GM23338 (cell line): ENCODE data around the gene CXorf65. TPM values are rescaled to one million over a fixed set of nuclear protein-coding genes. Genes with fewer than 3 reads are reported as not detected.

Source experiments
- ATAC-seq: fragments of 200-7000 bp; cut with Tn5 transposase; 3 replicates; pipeline ENCODE4 v1.9.1; 2020
- DNase-seq: peaks from one replicate; pipeline ENCODE4 v3.0.0-alpha.2; 2015; ENCODE audit warnings: low spot score
- H2AFZ ChIP-seq: fragments of 200-600 bp; sonication (generic); 2 replicates; pipeline ENCODE4 v1.8.0; 2016; ENCODE audit warnings: antibody characterized with exemption, mild to moderate bottlenecking, moderate library complexity
- H3F3A ChIP-seq: fragments of 200-600 bp; sonication (generic); replicated peaks from 2 replicates; pipeline ENCODE4 v1.8.0; 2017; ENCODE audit warnings: antibody characterized with exemption, mixed run types, low read depth
- H3K27ac ChIP-seq: fragments of 200-600 bp; sonication (generic); 2 replicates; pipeline ENCODE4 v1.6.1; 2016; ENCODE audit warnings: low read depth
- H3K27me3 ChIP-seq: fragments of 200-600 bp; sonication (generic); 2 replicates; pipeline ENCODE4 v1.8.0; 2016; ENCODE audit warnings: mild to moderate bottlenecking, mixed run types, moderate library complexity; ENCODE audit not compliant: insufficient read depth
- H3K36me3 ChIP-seq: fragments of 200-600 bp; sonication (generic); 2 replicates; pipeline ENCODE4 v1.8.0; 2016; ENCODE audit warnings: mild to moderate bottlenecking; ENCODE audit not compliant: insufficient read depth
- H3K4me1 ChIP-seq: fragments of 200-600 bp; sonication (generic); 2 replicates; pipeline ENCODE4 v1.8.0; 2016; ENCODE audit warnings: mild to moderate bottlenecking, moderate library complexity; ENCODE audit not compliant: insufficient read depth
- H3K4me2 ChIP-seq: fragments of 200-600 bp; sonication (generic); 2 replicates; pipeline ENCODE4 v1.7.1; 2017; ENCODE audit warnings: mixed run types
- H3K4me3 ChIP-seq: fragments of 200-600 bp; sonication (generic); 2 replicates; pipeline ENCODE4 v1.6.1; 2016; ENCODE audit warnings: mixed run types
- H3K79me2 ChIP-seq: fragments of 200-600 bp; sonication (generic); replicated peaks from 2 replicates; pipeline ENCODE4 v1.8.0; 2017; ENCODE audit warnings: mild to moderate bottlenecking; ENCODE audit not compliant: insufficient read depth
- H3K9me2 ChIP-seq: fragments of 200-600 bp; sonication (generic); 2 replicates; pipeline ENCODE4 v1.8.0; 2017; ENCODE audit not compliant: insufficient read depth
- H4K20me1 ChIP-seq: fragments of 200-600 bp; sonication (generic); replicated peaks from 2 replicates; pipeline ENCODE4 v1.8.0; 2017; ENCODE audit warnings: mild to moderate bottlenecking; ENCODE audit not compliant: insufficient read depth
- H3K27ac Mint-ChIP-seq: 2 replicates; pipeline ENCODE4 v1.8.0; 2020; ENCODE audit warnings: inconsistent platforms, mild to moderate bottlenecking, moderate library complexity, mixed read lengths
- H3K27me3 Mint-ChIP-seq: 3 replicates; pipeline ENCODE4 v1.8.0; 2022; ENCODE audit warnings: low read depth, mild to moderate bottlenecking, moderate library complexity, mixed read lengths, inconsistent platforms; ENCODE audit not compliant: insufficient read depth, poor library complexity
- H3K36me3 Mint-ChIP-seq: 3 replicates; pipeline ENCODE4 v1.8.0; 2021; ENCODE audit warnings: low read depth, mild to moderate bottlenecking, inconsistent platforms, moderate library complexity, mixed read lengths
- H3K4me1 Mint-ChIP-seq: 3 replicates; pipeline ENCODE4 v1.8.0; 2020; ENCODE audit warnings: mild to moderate bottlenecking, inconsistent platforms, mixed read lengths
- H3K4me3 Mint-ChIP-seq: 3 replicates; pipeline ENCODE4 v1.8.0; 2021; ENCODE audit warnings: moderate library complexity, mild to moderate bottlenecking, inconsistent platforms, mixed read lengths
- H3K9me3 Mint-ChIP-seq: 3 replicates; pipeline ENCODE4 v1.8.0; 2020; ENCODE audit warnings: moderate library complexity, mild to moderate bottlenecking, inconsistent platforms, mixed read lengths
- CREB1 ChIP-seq: fragments of 250-450 bp; sonication (Bioruptor Pico); IDR thresholded peaks from 2 replicates; pipeline ENCODE4 v1.5.0; 2020; ENCODE audit warnings: low read depth, mild to moderate bottlenecking, moderate library complexity
- CTCF ChIP-seq, 2 experiments: fragments of 200-600 bp in 1 of 2; sonication (generic) in 1 of 2; conservative IDR thresholded peaks; 2 replicates each; pipeline versions ENCODE4 v1.5.1 to v1.6.1; 2016 to 2017; ENCODE audit warnings: antibody characterized with exemption in 2 of 2, low read depth in 2 of 2, mild to moderate bottlenecking in 2 of 2, moderate library complexity in 1 of 2
- ETS1 ChIP-seq: IDR thresholded peaks from 2 replicates; pipeline ENCODE4 v1.6.1; 2016; ENCODE audit warnings: antibody characterized with exemption
- EZH2 ChIP-seq: fragments of 200-600 bp; sonication (generic); IDR thresholded peaks from one replicate; pipeline ENCODE4 v1.8.0; 2017; ENCODE audit warnings: antibody characterized with exemption, mild to moderate bottlenecking, low read depth; ENCODE audit not compliant: unreplicated experiment
- EZH2phosphoT487 ChIP-seq: fragments of 200-600 bp; sonication (generic); IDR thresholded peaks from one replicate; pipeline ENCODE4 v1.8.1; 2018; ENCODE audit warnings: antibody characterized with exemption; ENCODE audit not compliant: unreplicated experiment
- JUNB ChIP-seq: IDR thresholded peaks from one replicate; pipeline ENCODE4 v1.6.1; 2016; ENCODE audit warnings: antibody characterized with exemption; ENCODE audit not compliant: unreplicated experiment
- NANOG ChIP-seq: IDR thresholded peaks from 2 replicates; pipeline ENCODE4 v1.6.1; 2016; ENCODE audit warnings: antibody characterized with exemption, borderline replicate concordance
- POLR2AphosphoS5 ChIP-seq: IDR thresholded peaks from 2 replicates; pipeline ENCODE4 v1.6.1; 2016; ENCODE audit warnings: antibody characterized with exemption, low read depth
- REST ChIP-seq: IDR thresholded peaks from one replicate; pipeline ENCODE4 v1.6.1; 2018; ENCODE audit warnings: antibody characterized with exemption; ENCODE audit not compliant: unreplicated experiment
- STAT1 ChIP-seq: IDR thresholded peaks from one replicate; pipeline ENCODE4 v1.6.1; 2016; ENCODE audit warnings: antibody characterized with exemption; ENCODE audit not compliant: unreplicated experiment
- ZNF114 ChIP-seq: fragments of 250-450 bp; sonication (Bioruptor Pico); IDR thresholded peaks from 2 replicates; pipeline ENCODE4 v1.5.0; 2020; ENCODE audit warnings: mild to moderate bottlenecking, moderate library complexity
- ZNF331 ChIP-seq: fragments of 250-450 bp; sonication (Bioruptor Pico); IDR thresholded peaks from 2 replicates; pipeline ENCODE4 v1.5.0; 2020; ENCODE audit warnings: low read depth, mild to moderate bottlenecking, moderate library complexity
- ZNF462 ChIP-seq: fragments of 250-450 bp; sonication (Bioruptor Pico); IDR thresholded peaks from 2 replicates; pipeline ENCODE4 v1.5.0; 2020; ENCODE audit warnings: mild to moderate bottlenecking, moderate library complexity
- polyA plus RNA-seq: library from polyadenylated mRNA; unstranded; fragments of >200 nt; fragmentation: Nextera tagmentation; extraction: Ambion mirVana; gene quantifications from 2 replicates; pipeline ENCODE4 v1.2.1, GENCODE V29; 2016
- total RNA-seq: library from RNA; depleted of rRNA; stranded (reverse); fragments of >200 nt; shearing (Covaris generic); gene quantifications from 2 replicates; pipeline ENCODE4 v1.2.3, GENCODE V29; 2014

CXorf65 gene
- total and polyA plus RNA-seq, 2 experiments from 2014 or later: 0.79 TPM; not detected in 1

GRCh38 chrX:71060127-71060526 is 46.4 kb downstream of the CXorf65 start:
- H3K27ac Mint-ChIP-seq: no peak overlapping the region
- peaks cover 32% of the 10 kb centered on the region for H3K36me3 Mint-ChIP-seq
- TF ChIP-seq NANOG (no peak), JUNB (no peak), EZH2 (no peak), ZNF331 (no peak), CREB1 (CRISPR knock-in tag) (no peak), CTCF (conservative IDR thresholded peaks at IDR 0.05; ENCODE audit: low read depth in 2 of 2) (no peak), REST (no peak), STAT1 (no peak), ZNF462 (no peak), ZNF114 (no peak), ETS1 (no peak), EZH2phosphoT487 (no peak), POLR2AphosphoS5 (no peak)
- H2AFZ ChIP-seq: no peak overlapping the region
- no peaks in the 10 kb centered on the region for H3K4me1 ChIP-seq
- H3K79me2 ChIP-seq: peaks cover 13% of the 10 kb centered on the region; the same call in 1 of the 2 replicates
- no peaks in the 10 kb centered on the region for H3K9me2 ChIP-seq
- H3K4me2 ChIP-seq: no peak overlapping the region
- H3K4me1 Mint-ChIP-seq: no peaks in the 10 kb centered on the region
- H3K27me3 Mint-ChIP-seq: no peaks in the 10 kb centered on the region
- no peak overlapping the region for H3K4me3 Mint-ChIP-seq
- ATAC-seq: no peak
- H3K9me3 Mint-ChIP-seq: no peaks in the 10 kb centered on the region
- no peaks in the 10 kb centered on the region for H3F3A ChIP-seq
- no peaks in the 10 kb centered on the region for H4K20me1 ChIP-seq
- no peaks in the 10 kb centered on the region for H3K36me3 ChIP-seq
- H3K4me3 ChIP-seq: no peak overlapping the region
- H3K27me3 ChIP-seq: no peaks in the 10 kb centered on the region
- DNase-seq: no peak
- H3K27ac ChIP-seq: no peak overlapping the region
